IMR-90 (cell line): Measurements from ENCODE around the gene BRINP1. TPM values are rescaled to one million over a fixed set of nuclear protein-coding genes. Genes with fewer than 3 reads are reported as not detected.

Experiments used
- ATAC-seq: fragments of 200-7000 bp; cut with Tn5 transposase; 2 replicates; pipeline ENCODE4 v1.9.1; 2020; ENCODE audit warnings: low read depth, mild to moderate bottlenecking, moderate library complexity
- BruUV-seq: library from RNA; stranded (reverse); fragments of 400-500 nt; replicated peaks from 2 replicates; lab custom pipeline; 2021; lab: Mats Ljungman, UMichigan
- CTCF ChIA-PET: fragments of 300-600 bp; formaldehyde crosslinking; extraction: SDS; loops from one replicate; lab custom pipeline; 2021; ENCODE audit warnings: antibody characterized with exemption; lab: Yijun Ruan, JAX
- POLR2A ChIA-PET: fragments of 300-600 bp; sonication (Branson Sonifier 250); formaldehyde crosslinking; loops from one replicate; lab custom pipeline; 2022; ENCODE audit warnings: antibody characterized with exemption; ENCODE audit not compliant: unreplicated experiment; lab: Charles Lee
- DNase-seq: peaks from one replicate; pipeline ENCODE4 v3.0.0; 2013
- H2AFZ ChIP-seq: replicated peaks from 2 replicates; pipeline ENCODE3; 2013; ENCODE audit warnings: low read length, mild to moderate bottlenecking; ENCODE audit not compliant: poor library complexity
- H2AK5ac ChIP-seq: 2 replicates; pipeline ENCODE4 v1.6.1; 2013; ENCODE audit warnings: low read depth, low read length, inconsistent platforms
- H2AK9ac ChIP-seq: replicated peaks from 2 replicates; pipeline ENCODE3; 2013; ENCODE audit warnings: mild to moderate bottlenecking, low read depth, low read length, moderate library complexity; ENCODE audit not compliant: poor library complexity
- H2BK120ac ChIP-seq: 2 replicates; pipeline ENCODE4 v1.6.1; 2013; ENCODE audit warnings: low read depth, low read length, inconsistent platforms
- H2BK15ac ChIP-seq: 3 replicates; pipeline ENCODE4 v1.6.1; 2013; ENCODE audit warnings: low read depth, low read length, inconsistent platforms
- H2BK20ac ChIP-seq: 2 replicates; pipeline ENCODE4 v1.6.1; 2013; ENCODE audit warnings: low read depth, mild to moderate bottlenecking, inconsistent platforms, low read length, moderate library complexity
- H2BK5ac ChIP-seq: 2 replicates; pipeline ENCODE4 v1.6.1; 2013; ENCODE audit warnings: mild to moderate bottlenecking, low read depth, low read length, inconsistent platforms; ENCODE audit not compliant: poor library complexity, severe bottlenecking
- H3K14ac ChIP-seq: replicated peaks from 2 replicates; pipeline ENCODE4 v1.6.1; 2013; ENCODE audit warnings: low read depth, low read length, inconsistent platforms
- H3K18ac ChIP-seq: 2 replicates; pipeline ENCODE4 v1.6.1; 2013; ENCODE audit warnings: low read depth, low read length, control low read depth
- H3K23ac ChIP-seq: 2 replicates; pipeline ENCODE4 v1.6.1; 2013; ENCODE audit warnings: low read depth, low read length, inconsistent platforms
- H3K27ac ChIP-seq: 2 replicates; pipeline ENCODE4 v1.5.1; 2013; ENCODE audit warnings: mild to moderate bottlenecking, control low read depth, low read length; ENCODE audit not compliant: insufficient read depth
- H3K27me3 ChIP-seq: 2 replicates; pipeline ENCODE4 v1.6.1; 2013; ENCODE audit warnings: low read length; ENCODE audit not compliant: control insufficient read depth, insufficient read depth
- H3K36me3 ChIP-seq: 2 replicates; pipeline ENCODE4 v1.6.1; 2013; ENCODE audit warnings: low read length, mixed read lengths; ENCODE audit not compliant: control insufficient read depth, insufficient read depth
- H3K4ac ChIP-seq: 2 replicates; pipeline ENCODE4 v1.6.1; 2013; ENCODE audit warnings: low read depth, low read length, inconsistent platforms
- H3K4me1 ChIP-seq: 2 replicates; pipeline ENCODE4 v1.6.1; 2013; ENCODE audit warnings: low read length, mixed read lengths; ENCODE audit not compliant: control insufficient read depth, insufficient read depth
- H3K4me2 ChIP-seq: 2 replicates; pipeline ENCODE4 v1.6.1; 2013; ENCODE audit warnings: low read depth, mild to moderate bottlenecking, control low read depth, low read length, moderate library complexity
- H3K4me3 ChIP-seq: 2 replicates; pipeline ENCODE4 v1.5.1; 2013; ENCODE audit warnings: low read depth, mild to moderate bottlenecking, control low read depth, low read length, moderate library complexity; ENCODE audit not compliant: insufficient read depth
- H3K56ac ChIP-seq: 2 replicates; pipeline ENCODE4 v1.6.1; 2013; ENCODE audit warnings: low read length, inconsistent platforms; ENCODE audit not compliant: insufficient read depth; ENCODE audit errors: extremely low read depth
- H3K79me1 ChIP-seq, 2 experiments: 2 replicates each; pipeline ENCODE4 v1.6.1; 2013; ENCODE audit warnings: low read length in 2 of 2, inconsistent platforms in 1 of 2, low read depth in 1 of 2
- H3K9ac ChIP-seq: 2 replicates; pipeline ENCODE4 v1.6.1; 2013; ENCODE audit warnings: low read depth, low read length, control low read depth
- H3K9me1 ChIP-seq: 2 replicates; pipeline ENCODE4 v1.6.1; 2013; ENCODE audit warnings: low read length, inconsistent platforms; ENCODE audit not compliant: insufficient read depth
- H3K9me3 ChIP-seq: 2 replicates; pipeline ENCODE4 v1.6.1; 2013; ENCODE audit warnings: low read length; ENCODE audit not compliant: control insufficient read depth, insufficient read depth
- H4K20me1 ChIP-seq: 2 replicates; pipeline ENCODE4 v1.6.1; 2013; ENCODE audit warnings: low read length, inconsistent platforms; ENCODE audit not compliant: insufficient read depth
- H4K5ac ChIP-seq: 2 replicates; pipeline ENCODE4 v1.6.1; 2013; ENCODE audit warnings: mild to moderate bottlenecking, low read depth, low read length, control low read depth
- H4K8ac ChIP-seq, 2 experiments: 2 replicates each; pipeline ENCODE4 v1.6.1; 2013; ENCODE audit warnings: low read depth in 2 of 2, low read length in 2 of 2, control low read depth in 1 of 2, inconsistent platforms in 1 of 2
- H4K91ac ChIP-seq: 2 replicates; pipeline ENCODE4 v1.6.1; 2013; ENCODE audit warnings: low read depth, low read length, inconsistent platforms; ENCODE audit not compliant: insufficient read depth
- CHD1 ChIP-seq: IDR thresholded peaks from 2 replicates; pipeline ENCODE4 v1.6.1; 2012; ENCODE audit warnings: low read depth, low read length, improper control_type of control experiment
- WGBS, 2 experiments: methylation state at CpG; one replicate each; pipeline versions ENCODE4 v1.1.5 to v1.1.7; 2013; ENCODE audit warnings: missing lambda C conversion rate in 2 of 2; ENCODE audit not compliant: insufficient read length in 1 of 2; ENCODE audit errors: extremely low coverage in 2 of 2; 5-methylcytosine and 5-hydroxymethylcytosine counted together
- dilution Hi-C: fragments of 300-500 bp; cut with HindIII; formaldehyde crosslinking; loops from one replicate; pipeline ENCODE4 v1.14.3; 2018; ENCODE audit warnings: low sequenced_read_pairs; ENCODE audit not compliant: unreplicated experiment
- in situ Hi-C: fragments of 300-500 bp; cut with MboI; formaldehyde crosslinking; loops from 3 replicates; pipeline ENCODE4 v1.14.3; 2019; ENCODE audit warnings: low sequenced_read_pairs, inconsistent platforms, mixed read lengths
- intact Hi-C: fragments of 100-400 bp; cut with micrococcal nuclease; formaldehyde crosslinking; loops from 2 replicates; pipeline ENCODE4 v1.10.0; 2022
- polyA plus RNA-seq, 3 experiments: library from polyadenylated mRNA; depleted of rRNA; stranded (reverse); fragments of >200 nt; gene quantifications; 2 replicates each; pipeline ENCODE4 v1.2.3, GENCODE V29; 2012; ENCODE audit warnings: low replicate concordance in 1 of 3
- total RNA-seq: library from RNA; depleted of rRNA; stranded (reverse); fragments of >200 nt; gene quantifications from 2 replicates; pipeline ENCODE4 v1.2.3, GENCODE V29; 2012

The BRINP1 gene
- total and polyA plus RNA-seq, 2 of the 4 experiments (the other 2 are of a cell fraction): under 0.01 TPM; not detected in 1

- TF ChIP-seq CHD1: no peak
- Histone ChIP-seq H4K5ac (no peak overlapping the region), H3K4me3 (no peak overlapping the region), H3K23ac (no peak overlapping the region), H3K27me3 (no peaks in the 10 kb centered on the region), H2AK5ac (no peak overlapping the region), H3K36me3 (no peaks in the 10 kb centered on the region), H3K79me1 (no peaks in the 10 kb centered on the region), H2AK9ac (no peak overlapping the region), H4K91ac (no peak overlapping the region), H2BK5ac (no peak overlapping the region), H3K9me1 (no peaks in the 10 kb centered on the region), H3K18ac (no peak overlapping the region), H2BK15ac (no peak overlapping the region), H3K4ac (no peak overlapping the region), H3K4me1 (no peaks in the 10 kb centered on the region), H3K9me3 (peaks cover 5% of the 10 kb centered on the region), H4K8ac (no peak overlapping the region), H3K27ac (no peak overlapping the region), H3K4me2 (no peak overlapping the region), H3K9ac (no peak overlapping the region), H2AFZ (peak overlapping the region; percentile 32), H2BK20ac (no peak overlapping the region), H2BK120ac (no peak overlapping the region), H4K20me1 (no peaks in the 10 kb centered on the region), H3K56ac (no peak overlapping the region), H3K14ac (no peak overlapping the region)
- DNase-seq (no peak), ATAC-seq (no peak)
- intact Hi-C loops: no loop called here
- in situ Hi-C loops: no loop called here
- 33% methylated on average over 3 of the region's 13 CpGs; no CpG with 5 or more reads in 1 of the 2 experiments for WGBS, 2 experiments
- dilution Hi-C loops: no loop called here
- POLR2A ChIA-PET: no interaction called here
- no TSS peak for BruUV-seq
- CTCF ChIA-PET: no interaction called here
Observed at GRCh38 chr9:119343059-119343990, 25.9 kb downstream of the BRINP1 start.
